WTC11 (cell line): ENCODE data around the gene WRAP73. TPM values are rescaled to one million over a fixed set of nuclear protein-coding genes. Genes with fewer than 3 reads are reported as not detected.

ENCODE experiments used
- ATAC-seq: fragments of 200-7000 bp; cut with Tn5 transposase; 2 replicates; pipeline ENCODE4 v1.10.0; 2021; ENCODE audit warnings: mild to moderate bottlenecking, moderate library complexity
- CTCF ChIA-PET: fragments of 300-600 bp; sonication (Branson Sonifier 250); formaldehyde crosslinking; loops from one replicate; lab custom pipeline; 2021; ENCODE audit warnings: antibody characterized with exemption; lab: Charles Lee
- POLR2A ChIA-PET: fragments of 350-600 bp; sonication (Branson Sonifier 250); formaldehyde crosslinking; loops from one replicate; lab custom pipeline; 2021; ENCODE audit warnings: antibody characterized with exemption; lab: Charles Lee
- DNase-seq: peaks from one replicate; pipeline ENCODE4 v3.0.0; 2021; ENCODE audit warnings: low spot score
- H3K27ac Mint-ChIP-seq: 2 replicates; pipeline ENCODE4 v1.8.0; 2021; ENCODE audit warnings: mixed read lengths
- H3K27me3 Mint-ChIP-seq: 2 replicates; pipeline ENCODE4 v1.8.0; 2021; ENCODE audit warnings: low read depth, mild to moderate bottlenecking, moderate library complexity, mixed read lengths
- H3K36me3 Mint-ChIP-seq: 2 replicates; pipeline ENCODE4 v1.8.0; 2021; ENCODE audit warnings: mixed read lengths
- H3K4me1 Mint-ChIP-seq: 2 replicates; pipeline ENCODE4 v1.8.0; 2022; ENCODE audit warnings: mixed read lengths
- H3K4me3 Mint-ChIP-seq: 2 replicates; pipeline ENCODE4 v1.8.0; 2021; ENCODE audit warnings: mild to moderate bottlenecking, moderate library complexity, mixed read lengths
- H3K9me3 Mint-ChIP-seq: 2 replicates; pipeline ENCODE4 v1.8.0; 2021; ENCODE audit warnings: mixed read lengths
- CREB1 ChIP-seq: sonication (generic); formaldehyde crosslinking; IDR thresholded peaks from 2 replicates; pipeline ENCODE4 v1.8.0; 2023; ENCODE audit warnings: mild to moderate bottlenecking, missing genetic modification reagents
- E2F5 ChIP-seq: sonication (generic); formaldehyde crosslinking; IDR thresholded peaks from 2 replicates; pipeline ENCODE4 v1.8.1; 2022; ENCODE audit warnings: mild to moderate bottlenecking, moderate library complexity, missing genetic modification reagents
- ELF4 ChIP-seq: sonication (generic); formaldehyde crosslinking; IDR thresholded peaks from 2 replicates; pipeline ENCODE4 v1.8.1; 2022; ENCODE audit warnings: low read depth, mild to moderate bottlenecking, moderate library complexity, missing genetic modification reagents
- EMX1 ChIP-seq: fragments of 250-450 bp; sonication (Bioruptor Pico); IDR thresholded peaks from 2 replicates; pipeline ENCODE4 v1.8.0; 2021; ENCODE audit warnings: mild to moderate bottlenecking
- JUN ChIP-seq: sonication (generic); formaldehyde crosslinking; IDR thresholded peaks from 2 replicates; pipeline ENCODE4 v1.8.0; 2023; ENCODE audit warnings: mild to moderate bottlenecking, missing genetic modification reagents
- KAT7 ChIP-seq: sonication (generic); formaldehyde crosslinking; IDR thresholded peaks from 2 replicates; pipeline ENCODE4 v1.8.1; 2023; ENCODE audit warnings: missing genetic modification reagents, mild to moderate bottlenecking, borderline replicate concordance
- MXD4 ChIP-seq: fragments of 250-450 bp; sonication (Bioruptor Pico); IDR thresholded peaks from 2 replicates; pipeline ENCODE4 v1.8.0; 2021; ENCODE audit warnings: mild to moderate bottlenecking, moderate library complexity, borderline replicate concordance
- NFATC4 ChIP-seq: fragments of 250-450 bp; sonication (Bioruptor Pico); IDR thresholded peaks from 2 replicates; pipeline ENCODE4 v1.9.0; 2021; ENCODE audit warnings: mild to moderate bottlenecking
- PRDM15 ChIP-seq: sonication (generic); formaldehyde crosslinking; IDR thresholded peaks from 2 replicates; pipeline ENCODE4 v1.8.0; 2022; ENCODE audit warnings: missing genetic modification reagents
- PRRX2 ChIP-seq: fragments of 250-450 bp; sonication (Bioruptor Pico); IDR thresholded peaks from 2 replicates; pipeline ENCODE4 v1.8.0; 2021; ENCODE audit warnings: mild to moderate bottlenecking
- RELA ChIP-seq: sonication (generic); formaldehyde crosslinking; IDR thresholded peaks from 2 replicates; pipeline ENCODE4 v1.8.1; 2022; ENCODE audit warnings: missing genetic modification reagents, mild to moderate bottlenecking, borderline replicate concordance
- SP1 ChIP-seq: sonication (generic); formaldehyde crosslinking; conservative IDR thresholded peaks from 2 replicates; pipeline ENCODE4 v1.8.1; 2022; ENCODE audit warnings: missing genetic modification reagents
- STAT6 ChIP-seq: sonication (generic); formaldehyde crosslinking; conservative IDR thresholded peaks from 2 replicates; pipeline ENCODE4 v1.8.1; 2023; ENCODE audit warnings: mild to moderate bottlenecking, low read depth, missing genetic modification reagents, moderate library complexity
- TCF7 ChIP-seq: sonication (generic); formaldehyde crosslinking; IDR thresholded peaks from 2 replicates; pipeline ENCODE4 v1.8.0; 2022; ENCODE audit warnings: mild to moderate bottlenecking, low read depth, missing genetic modification reagents, moderate library complexity
- TEAD4 ChIP-seq: sonication (generic); formaldehyde crosslinking; IDR thresholded peaks from 2 replicates; pipeline ENCODE4 v1.8.0; 2022; ENCODE audit warnings: mild to moderate bottlenecking, missing genetic modification reagents
- ZBTB21 ChIP-seq: sonication (generic); formaldehyde crosslinking; IDR thresholded peaks from 2 replicates; pipeline ENCODE4 v1.8.1; 2023; ENCODE audit warnings: mild to moderate bottlenecking, missing genetic modification reagents, borderline replicate concordance
- ZNF219 ChIP-seq: sonication (generic); formaldehyde crosslinking; IDR thresholded peaks from 2 replicates; pipeline ENCODE4 v1.8.0; 2023; ENCODE audit warnings: missing genetic modification reagents, mild to moderate bottlenecking, borderline replicate concordance
- ZNF232 ChIP-seq: sonication (generic); formaldehyde crosslinking; IDR thresholded peaks from 2 replicates; pipeline ENCODE4 v1.8.0; 2022; ENCODE audit warnings: mild to moderate bottlenecking, missing genetic modification reagents
- ZNF317 ChIP-seq: sonication (generic); formaldehyde crosslinking; IDR thresholded peaks from 2 replicates; pipeline ENCODE4 v1.8.1; 2023; ENCODE audit warnings: low read depth, mild to moderate bottlenecking, moderate library complexity, missing genetic modification reagents, borderline replicate concordance
- ZNF425 ChIP-seq: fragments of 250-450 bp; sonication (Bioruptor Pico); conservative IDR thresholded peaks from 2 replicates; pipeline ENCODE4 v1.9.0; 2021; ENCODE audit warnings: mild to moderate bottlenecking
- ZNF512 ChIP-seq: sonication (generic); formaldehyde crosslinking; IDR thresholded peaks from 2 replicates; pipeline ENCODE4 v1.8.1; 2022; ENCODE audit warnings: missing genetic modification reagents, borderline replicate concordance
- ZNF671 ChIP-seq: fragments of 250-450 bp; sonication (Bioruptor Pico); IDR thresholded peaks from 2 replicates; pipeline ENCODE4 v1.8.0; 2021; ENCODE audit warnings: mild to moderate bottlenecking
- total RNA-seq: library from RNA; stranded (reverse); gene quantifications from 3 replicates; pipeline ENCODE4 v1.2.3, GENCODE V29; 2021

WRAP73 gene
- total RNA-seq, 1 experiment from 2014 or later = 39.2 TPM

GRCh38 chr1:3676581-3677470 lies 26.9 kb upstream of the WRAP73 start:
- DNase-seq = no peak
- Mint-ChIP-seq H3K4me3 (no peak overlapping the region), H3K4me1 (peaks cover 29% of the 10 kb centered on the region), H3K36me3 (no peaks in the 10 kb centered on the region), H3K27ac (no peak overlapping the region), H3K27me3 (no peaks in the 10 kb centered on the region; the same call in 1 of the 2 replicates), H3K9me3 (peaks cover 6% of the 10 kb centered on the region; the same call in 1 of the 2 replicates)
- ChIA-PET POLR2A (no interaction called here), CTCF (interaction anchor here (0.7 to 1.5 kb wide), 4 partner anchors 25 to 111 kb away, joined by 3 to 4 read pairs (median 4); no protein-coding TSS in a partner anchor)
- no peak for TF ChIP-seq TEAD4 (CRISPR knock-in tag)
- no peak for TF ChIP-seq ZNF512 (CRISPR knock-in tag)
- no peak for TF ChIP-seq KAT7 (CRISPR knock-in tag)
- TF ChIP-seq MXD4 (CRISPR knock-in tag) = no peak
- TF ChIP-seq E2F5 (CRISPR knock-in tag) = no peak
- TF ChIP-seq ZBTB21 (CRISPR knock-in tag) = no peak
- no peak for TF ChIP-seq RELA (CRISPR knock-in tag)
- TF ChIP-seq EMX1 (CRISPR knock-in tag) = no peak
- TF ChIP-seq ELF4 (CRISPR knock-in tag) = no peak
- TF ChIP-seq NFATC4 (CRISPR knock-in tag) = no peak
- TF ChIP-seq ZNF671 (CRISPR knock-in tag) = no peak
- no peak for TF ChIP-seq JUN (CRISPR knock-in tag)
- TF ChIP-seq ZNF232 (CRISPR knock-in tag) = no peak
- no peak for TF ChIP-seq PRRX2
- no peak for TF ChIP-seq SP1 (CRISPR knock-in tag)
- no peak for TF ChIP-seq ZNF219 (CRISPR knock-in tag)
- no peak for TF ChIP-seq ZNF425 (CRISPR knock-in tag)
- ATAC-seq = no peak

- POLR2A ChIA-PET = no interaction called here
- TF ChIP-seq CREB1 = no peak
- no peak for TF ChIP-seq STAT6 (CRISPR knock-in tag)
- no peak for TF ChIP-seq TCF7 (CRISPR knock-in tag)
- no peak for TF ChIP-seq PRRX2
- no peak for TF ChIP-seq E2F5 (CRISPR knock-in tag)
- no peak for TF ChIP-seq PRDM15 (CRISPR knock-in tag)
- no peak for TF ChIP-seq EMX1 (CRISPR knock-in tag)
- TF ChIP-seq ZNF317 (CRISPR knock-in tag) = no peak
These were observed 25.5 kb upstream of the WRAP73 start for GRCh38 chr1:3675436-3675835.

More at GRCh38 chr1:3675436-3675835, 25.5 kb upstream of the WRAP73 start:
- H3K9me3 Mint-ChIP-seq = peaks cover 6% of the 10 kb centered on the region; the same call in 1 of the 2 replicates
- no peaks in the 10 kb centered on the region for H3K36me3 Mint-ChIP-seq
- no peak overlapping the region for H3K27ac Mint-ChIP-seq
- CTCF ChIA-PET = no interaction called here
- H3K27me3 Mint-ChIP-seq = no peaks in the 10 kb centered on the region; the same call in 1 of the 2 replicates
- peak overlapping the region; percentile 60 for H3K4me3 Mint-ChIP-seq
- DNase-seq = no peak
- peak; percentile 16 for ATAC-seq
- peaks cover 31% of the 10 kb centered on the region for H3K4me1 Mint-ChIP-seq
